Body of pancreas (tissue), 4 donors: ENCODE results near the gene ATP5MK. TPM values are rescaled to one million over a fixed set of nuclear protein-coding genes. Genes with fewer than 3 reads are reported as not detected.

Experiments
- ATAC-seq: fragments of 150-250 bp; one replicate; pipeline ENCODE4 v1.9.1; 2016
- DNase-seq, 4 donors: peaks; one replicate each; pipeline ENCODE4 v3.0.0-alpha.2; 2019
- H3K27ac ChIP-seq, 4 donors: fragments of 200-600 bp; sonication (generic); 1 replicate in 3 of 4; 2 replicates in 1 of 4; pipeline versions ENCODE4 v1.5.1 to v1.6.1; 2016 to 2019; ENCODE audit warnings: mild to moderate bottlenecking in 1 of 4, mixed read lengths in 1 of 4, moderate library complexity in 1 of 4
- H3K27me3 ChIP-seq, 2 donors: fragments of 200-600 bp; sonication (generic); one replicate each; pipeline ENCODE4 v1.6.0; 2016; ENCODE audit warnings: mild to moderate bottlenecking in 1 of 2
- H3K36me3 ChIP-seq, 2 donors: fragments of 200-600 bp; sonication (generic); replicated peaks in 1 of 2; 2 replicates each; pipeline ENCODE4 v1.5.1; 2016; ENCODE audit warnings: low read depth in 2 of 2; ENCODE audit not compliant: insufficient read depth in 1 of 2
- H3K4me1 ChIP-seq: fragments of 200-600 bp; sonication (generic); one replicate; pipeline ENCODE4 v1.6.0; 2016
- H3K4me3 ChIP-seq, 2 donors: fragments of 200-600 bp; sonication (generic); 1 replicate in 1 of 2; 2 replicates in 1 of 2; pipeline ENCODE4 v1.5.1; 2016 to 2019
- H3K9me3 ChIP-seq, 3 donors: fragments of 200-600 bp; sonication (generic); 1 replicate in 2 of 3; 2 replicates in 1 of 3; pipeline ENCODE4 v1.5.1; 2016
- POLR2A ChIP-seq, 3 donors: fragments of 450-650 bp; IDR thresholded peaks; one replicate each; pipeline ENCODE4 v1.6.1; 2016; ENCODE audit warnings: antibody characterized with exemption in 3 of 3, mild to moderate bottlenecking in 2 of 3
- WGBS, 2 donors: methylation state at CpG; one replicate each; pipeline ENCODE4 v1.1.5; 2017; 5-methylcytosine and 5-hydroxymethylcytosine counted together
- intact Hi-C: fragments of 100-400 bp; cut with DNase I; formaldehyde crosslinking; loops from one replicate; pipeline ENCODE4 v1.15.1; 2023
- total RNA-seq, 2 donors: library from RNA; depleted of rRNA; stranded (reverse); fragments of >200 nt; gene quantifications; one replicate each; pipeline ENCODE4 v1.1.0, GENCODE V29; 2016
- TF ChIP-seq, protein P1 (sequence below), 7 experiments: fragments of 450-650 bp in 4 of 7; fragments of 200-600 bp in 3 of 7; sonication (generic) in 3 of 7; IDR thresholded peaks; one replicate each; pipeline ENCODE4 v1.5.1; 2016 to 2019; ENCODE audit warnings: antibody characterized with exemption in 7 of 7

Gene ATP5MK
- total RNA-seq, 2 donors from 2014 or later: 75.5 to 85.6 TPM

DNA sequence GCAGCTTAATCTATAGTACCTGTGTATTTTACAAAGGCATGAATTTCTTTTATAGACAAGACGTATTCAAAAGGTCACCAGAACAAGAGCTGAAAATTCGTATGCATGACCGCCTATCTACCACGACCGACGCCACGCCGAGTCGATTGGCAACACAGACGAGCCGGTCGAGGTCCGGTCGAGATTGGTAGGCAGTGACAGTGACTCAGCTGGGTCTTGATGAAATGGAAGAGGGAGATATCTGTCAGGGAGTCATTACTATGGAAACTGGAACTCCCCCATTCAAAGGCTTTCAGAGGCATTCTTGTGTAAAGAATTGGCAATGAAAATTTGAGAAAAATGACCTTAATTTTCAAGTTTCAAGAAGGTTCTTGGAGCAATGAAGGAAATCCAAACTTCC lies 2.1 kb downstream of the ATP5MK start:
- H3K4me1 ChIP-seq: peaks cover 43% of the 10 kb centered on the region

DNA sequence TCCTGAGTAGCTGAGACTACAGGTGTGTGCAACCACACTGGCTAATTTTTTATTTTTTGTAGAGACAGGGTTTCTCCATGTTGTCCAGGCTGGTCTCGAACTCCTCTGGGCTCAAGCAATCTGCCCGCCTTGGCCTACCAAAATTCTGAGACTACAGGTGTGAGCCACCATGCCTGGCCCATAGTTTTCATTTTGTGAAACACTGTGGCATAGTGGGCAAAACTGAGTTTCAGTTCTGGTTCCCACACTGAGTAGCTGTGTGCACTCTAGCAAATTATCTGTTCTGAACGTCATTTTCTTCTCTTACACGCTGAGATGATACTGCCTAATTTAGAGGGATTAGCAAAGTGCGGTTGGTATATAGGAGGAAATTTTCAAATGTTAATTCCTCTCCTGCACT lies 13.5 kb downstream of the ATP5MK start:
- Histone ChIP-seq H3K9me3 (no peaks in the 10 kb centered on the region), H3K27me3 (no peaks in the 10 kb centered on the region), H3K4me1 (no peaks in the 10 kb centered on the region), H3K27ac (no peak overlapping the region), H3K36me3 (peaks cover 0 to 7% of the 10 kb centered on the region in 2 donors), H3K4me3 (no peak overlapping the region)
- ATAC-seq: no peak
- TF ChIP-seq POLR2A (IDR thresholded peaks at IDR 0.05): no peak
- TF ChIP-seq, protein P1, sequence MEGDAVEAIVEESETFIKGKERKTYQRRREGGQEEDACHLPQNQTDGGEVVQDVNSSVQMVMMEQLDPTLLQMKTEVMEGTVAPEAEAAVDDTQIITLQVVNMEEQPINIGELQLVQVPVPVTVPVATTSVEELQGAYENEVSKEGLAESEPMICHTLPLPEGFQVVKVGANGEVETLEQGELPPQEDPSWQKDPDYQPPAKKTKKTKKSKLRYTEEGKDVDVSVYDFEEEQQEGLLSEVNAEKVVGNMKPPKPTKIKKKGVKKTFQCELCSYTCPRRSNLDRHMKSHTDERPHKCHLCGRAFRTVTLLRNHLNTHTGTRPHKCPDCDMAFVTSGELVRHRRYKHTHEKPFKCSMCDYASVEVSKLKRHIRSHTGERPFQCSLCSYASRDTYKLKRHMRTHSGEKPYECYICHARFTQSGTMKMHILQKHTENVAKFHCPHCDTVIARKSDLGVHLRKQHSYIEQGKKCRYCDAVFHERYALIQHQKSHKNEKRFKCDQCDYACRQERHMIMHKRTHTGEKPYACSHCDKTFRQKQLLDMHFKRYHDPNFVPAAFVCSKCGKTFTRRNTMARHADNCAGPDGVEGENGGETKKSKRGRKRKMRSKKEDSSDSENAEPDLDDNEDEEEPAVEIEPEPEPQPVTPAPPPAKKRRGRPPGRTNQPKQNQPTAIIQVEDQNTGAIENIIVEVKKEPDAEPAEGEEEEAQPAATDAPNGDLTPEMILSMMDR (IDR thresholded peaks at IDR 0.05): no peak
- no peak for DNase-seq
- WGBS, 2 donors: 95% methylated on average over 5 of the region's 5 CpGs
- intact Hi-C loops: no loop called here

More for the DNA sequence above, 2.1 kb downstream of the ATP5MK start:
- no peaks in the 10 kb centered on the region for H3K9me3 ChIP-seq
- 86 to 87% methylated on average over 14 of the region's 14 CpGs for WGBS, 2 donors
- peaks cover 0 to 8% of the 10 kb centered on the region in 2 donors for H3K36me3 ChIP-seq
- no peaks in the 10 kb centered on the region for H3K27me3 ChIP-seq
- H3K4me3 ChIP-seq: no peak overlapping the region
- no peak for DNase-seq
- no peak overlapping the region for H3K27ac ChIP-seq
- intact Hi-C loops: no loop called here
- no peak for TF ChIP-seq POLR2A (IDR thresholded peaks at IDR 0.05)
- TF ChIP-seq, protein P1 (IDR thresholded peaks at IDR 0.05): no peak
- no peak for ATAC-seq

DNA sequence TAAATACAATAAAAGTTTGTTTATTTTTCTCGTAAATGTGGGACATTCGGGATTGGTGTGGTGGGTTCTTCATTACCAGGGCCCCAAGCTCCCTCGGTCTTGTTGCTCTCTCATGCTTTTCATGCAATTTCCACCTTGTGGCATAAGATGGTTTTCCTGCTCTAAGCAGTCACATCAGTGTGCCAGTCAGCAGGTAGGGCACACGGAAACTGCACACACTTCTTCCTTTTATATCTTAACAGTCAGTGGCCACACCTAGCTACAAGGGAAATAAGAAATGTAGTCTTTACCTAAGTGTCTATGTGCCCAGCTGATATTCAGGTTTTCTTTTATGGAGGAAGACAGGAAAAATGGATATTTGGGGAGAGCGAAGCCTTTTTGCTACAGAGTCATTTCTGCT lies 22.0 kb downstream of the ATP5MK start:
- Histone ChIP-seq H3K9me3 (no peaks in the 10 kb centered on the region), H3K36me3 (peaks cover 4 to 11% of the 10 kb centered on the region in 2 donors), H3K27me3 (no peaks in the 10 kb centered on the region), H3K27ac (no peak overlapping the region), H3K4me3 (no peak overlapping the region), H3K4me1 (peaks cover 16% of the 10 kb centered on the region)
- no peak for TF ChIP-seq POLR2A (IDR thresholded peaks at IDR 0.05)
- TF ChIP-seq, protein P1 (IDR thresholded peaks at IDR 0.05): no peak
- 92 to 97% methylated on average over 5 of the region's 5 CpGs for WGBS, 2 donors
- DNase-seq (no peak), ATAC-seq (no peak)
- intact Hi-C loops: no loop called here

DNA sequence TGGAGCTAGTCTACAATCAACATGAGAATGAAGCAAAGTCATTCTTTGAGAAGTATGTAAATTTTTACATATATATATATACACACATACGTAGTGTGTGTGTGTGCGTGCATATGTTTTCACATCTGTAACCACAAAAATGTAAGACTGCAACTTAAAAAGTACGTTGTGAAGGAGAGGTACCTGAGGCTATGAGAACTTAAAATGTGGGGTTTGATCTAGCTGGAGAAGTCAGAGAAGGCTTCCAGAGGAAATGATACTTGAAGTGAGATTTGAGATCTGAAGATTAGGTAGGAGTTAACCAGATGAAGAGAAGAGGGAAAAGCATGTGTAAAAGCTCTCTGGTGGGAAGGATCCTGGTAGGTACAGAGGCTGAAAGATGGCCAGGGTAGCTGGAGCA lies 22.7 kb downstream of the ATP5MK start:
- Histone ChIP-seq H3K36me3 (peaks cover 4 to 9% of the 10 kb centered on the region in 2 donors), H3K27ac (no peak overlapping the region), H3K4me3 (no peak overlapping the region), H3K27me3 (no peaks in the 10 kb centered on the region), H3K4me1 (peaks cover 23% of the 10 kb centered on the region), H3K9me3 (no peaks in the 10 kb centered on the region)
- 90% methylated on average over 3 of the region's 3 CpGs for WGBS, 2 donors
- no peak for DNase-seq
- no peak for ATAC-seq
- intact Hi-C loops: no loop called here
- no peak for TF ChIP-seq POLR2A (IDR thresholded peaks at IDR 0.05)
- TF ChIP-seq, protein P1 (IDR thresholded peaks at IDR 0.05): no peak

DNA sequence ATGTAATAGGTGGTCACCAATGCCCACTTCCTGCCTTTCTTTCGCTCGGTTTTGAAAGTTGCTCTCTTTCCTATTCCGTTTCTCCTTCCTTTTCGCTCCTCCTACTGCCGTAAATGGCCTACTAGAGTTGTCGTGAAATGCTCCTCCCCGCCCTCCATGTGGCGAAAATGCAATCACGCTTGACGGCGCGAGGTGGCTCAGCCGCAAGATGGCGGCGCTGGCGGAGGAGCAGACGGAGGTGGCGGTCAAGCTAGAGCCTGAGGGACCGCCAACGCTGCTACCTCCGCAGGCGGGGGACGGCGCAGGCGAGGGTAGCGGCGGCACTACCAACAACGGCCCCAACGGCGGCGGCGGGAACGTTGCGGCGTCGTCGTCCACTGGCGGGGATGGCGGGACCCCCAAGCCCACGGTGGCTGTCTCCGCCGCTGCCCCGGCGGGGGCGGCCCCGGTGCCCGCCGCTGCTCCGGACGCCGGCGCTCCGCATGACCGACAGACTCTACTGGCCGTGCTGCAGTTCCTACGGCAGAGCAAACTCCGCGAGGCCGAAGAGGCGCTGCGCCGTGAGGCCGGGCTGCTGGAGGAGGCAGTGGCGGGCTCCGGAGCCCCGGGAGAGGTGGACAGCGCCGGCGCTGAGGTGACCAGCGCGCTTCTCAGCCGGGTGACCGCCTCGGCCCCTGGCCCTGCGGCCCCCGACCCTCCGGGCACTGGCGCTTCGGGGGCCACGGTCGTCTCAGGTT lies 28.3 kb downstream of the ATP5MK start, which contains the start of gene TAF5:
TAF5 (plus strand) TSS at position 195 of the 737 bp plus-strand sequence; CDS start at position 209, 14 bp downstream.
- intact Hi-C loops: no loop called here
- peak; percentile 96 for ATAC-seq
- Histone ChIP-seq H3K4me1 (peaks cover 27% of the 10 kb centered on the region), H3K27ac (peak within 1 kb of the TSS; percentile 53 to 87 (median 77)), H3K9me3 (no peaks in the 10 kb centered on the region), H3K27me3 (no peaks in the 10 kb centered on the region), H3K36me3 (no peaks in the 10 kb centered on the region), H3K4me3 (peak within 1 kb of the TSS; percentile 64 to 89)
- 0 to 1% methylated on average over 18 to 76 of the region's 81 CpGs for WGBS, 2 donors
- peak; percentile 77 to 92 (median 88) for TF ChIP-seq POLR2A (IDR thresholded peaks at IDR 0.05)
- TF ChIP-seq, protein P1 (IDR thresholded peaks at IDR 0.05): peak in 1 of 7 experiments; percentile 20
- peak; percentile 91 to 96 (median 92) for DNase-seq
